Spleen (tissue), 7 donors: ENCODE results near the gene KIF18B.

Experiments used
- CTCF ChIP-seq, 11 experiments: fragments of 200-600 bp in 7 of 11; fragments of 450-650 bp in 4 of 11; sonication (generic) in 4 of 11; IDR thresholded peaks in 8 of 11; conservative IDR thresholded peaks in 3 of 11; 1 replicate in 7 of 11; 2 replicates in 4 of 11; pipeline versions ENCODE4 v1.4.0 to v1.8.0; 2016 to 2021; ENCODE audit warnings: antibody characterized with exemption in 11 of 11, inconsistent platforms in 4 of 11, mild to moderate bottlenecking in 1 of 11
- POLR2AphosphoS5 ChIP-seq, 3 donors: sonication (generic); formaldehyde crosslinking; IDR thresholded peaks; one replicate each; pipeline ENCODE4 v1.5.1; 2017; ENCODE audit warnings: antibody characterized with exemption in 3 of 3
- donor health status: DM: no; HTN: no; CAD: no; lungs with moderate emphysema.
- donor health status: DM: no; HTN: no; CAD: no.
- donor health status: DM: no; HTN: no; CAD: no.

DNA sequence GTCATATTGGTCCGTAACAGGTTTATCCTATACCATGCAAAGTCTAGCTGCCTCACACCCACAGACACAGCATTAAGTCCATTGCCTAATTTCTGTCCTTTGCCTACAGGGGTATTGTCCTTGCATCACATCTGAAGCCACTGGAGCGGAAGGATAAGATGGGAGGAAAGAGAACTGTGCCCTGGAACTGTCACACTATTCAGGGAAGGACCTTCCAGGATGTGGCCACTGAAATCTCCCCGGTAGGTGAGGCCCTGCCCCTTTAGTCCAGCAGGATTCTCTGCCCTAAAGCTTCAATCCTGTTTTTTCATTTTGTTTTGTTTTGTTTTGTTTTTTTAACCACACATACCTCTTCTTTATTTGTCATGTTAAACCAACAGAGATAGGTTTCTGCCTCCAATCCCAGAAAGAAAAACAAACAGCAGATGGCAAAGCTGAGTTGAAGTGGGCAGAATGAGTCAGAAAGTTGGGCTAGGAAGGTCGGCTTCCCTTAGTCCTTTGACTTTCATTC is 46.1 kb downstream of the KIF18B start:
- TF ChIP-seq CTCF (IDR thresholded peaks at IDR 0.05 in 8 of 11, conservative IDR thresholded peaks at IDR 0.05 in 3 of 11), result no peak
- TF ChIP-seq POLR2AphosphoS5 (IDR thresholded peaks at IDR 0.05), result no peak
